ENCODE results near the gene GDF11.

The GDF11 gene

DNA sequence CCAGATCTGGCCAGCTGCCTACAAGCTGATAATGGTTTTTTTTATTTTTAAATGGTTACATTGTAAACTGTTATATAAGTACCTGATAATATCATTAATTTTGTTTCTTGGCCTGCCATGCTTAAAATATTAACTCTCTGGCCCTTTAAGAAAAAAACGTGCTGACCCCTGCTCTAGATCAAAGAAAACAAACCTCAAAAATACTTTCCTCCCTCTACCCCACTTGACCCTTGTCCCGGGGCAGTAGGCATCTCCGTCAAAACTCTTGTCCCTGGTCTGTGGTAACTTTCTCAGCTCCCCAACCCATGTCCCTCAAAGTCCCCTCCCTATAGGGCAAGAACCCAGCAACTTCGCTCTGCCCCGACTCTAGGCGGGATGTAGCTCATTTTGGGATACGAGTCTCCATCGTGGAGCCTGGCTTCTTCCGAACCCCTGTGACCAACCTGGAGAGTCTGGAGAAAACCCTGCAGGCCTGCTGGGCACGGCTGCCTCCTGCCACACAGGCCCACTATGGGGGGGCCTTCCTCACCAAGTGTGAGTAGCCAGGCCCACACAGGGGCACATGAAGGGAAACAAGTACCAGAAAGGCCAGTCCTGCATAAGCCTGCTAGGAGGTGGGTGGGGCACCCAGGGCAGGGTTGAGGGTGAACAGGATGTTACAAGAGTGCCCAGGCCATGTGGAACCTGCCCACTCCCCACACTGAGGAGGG lies 19.3 kb upstream of the GDF11 start:
- Histone ChIP-seq H3K36me3 (ENCODE audit: control insufficient read depth in 4 of 4, insufficient read depth in 4 of 4, low read length in 3 of 4) (peaks cover 3 to 49% (median 38%) of the 10 kb centered on the region in 4 experiments), H3K9me3 (ENCODE audit: control extremely low read depth in 1 of 5, control insufficient read depth in 4 of 5, insufficient read depth in 2 of 5, low read depth in 1 of 5, low read length in 4 of 5) (no peaks in the 10 kb centered on the region), H3K4me1 (ENCODE audit: control extremely low read depth in 1 of 4, control insufficient read depth in 4 of 4, insufficient read depth in 4 of 4, low read length in 3 of 4) (peaks cover 6 to 23% (median 17%) of the 10 kb centered on the region in 4 experiments), H3K4me3 (ENCODE audit: control insufficient read depth in 1 of 7, extremely low read depth in 1 of 7, insufficient read depth in 4 of 7, low read depth in 2 of 7, low read length in 6 of 7) (no peak overlapping the region), H3K27ac (ENCODE audit: insufficient read depth in 1 of 2, low read depth in 1 of 2, low read length in 2 of 2, poor library complexity in 1 of 2, severe bottlenecking in 2 of 2) (no peak overlapping the region), H3K27me3 (replicated peaks in 2 of 5; ENCODE audit: control insufficient read depth in 4 of 5, insufficient read depth in 5 of 5, low read length in 4 of 5) (no peaks in the 10 kb centered on the region)
- CTCF ChIA-PET: interaction anchor here (1.0 to 7.3 kb wide), 7 partner anchors 9 to 81 kb away, joined by 3 to 119 read pairs (median 3); a partner anchor contains a TSS
- DNase-seq: no peak
- POLR2A ChIA-PET: no interaction called here
- 91% methylated on average over 10 of the region's 10 CpGs for WGBS (ENCODE audit: insufficient coverage)

DNA sequence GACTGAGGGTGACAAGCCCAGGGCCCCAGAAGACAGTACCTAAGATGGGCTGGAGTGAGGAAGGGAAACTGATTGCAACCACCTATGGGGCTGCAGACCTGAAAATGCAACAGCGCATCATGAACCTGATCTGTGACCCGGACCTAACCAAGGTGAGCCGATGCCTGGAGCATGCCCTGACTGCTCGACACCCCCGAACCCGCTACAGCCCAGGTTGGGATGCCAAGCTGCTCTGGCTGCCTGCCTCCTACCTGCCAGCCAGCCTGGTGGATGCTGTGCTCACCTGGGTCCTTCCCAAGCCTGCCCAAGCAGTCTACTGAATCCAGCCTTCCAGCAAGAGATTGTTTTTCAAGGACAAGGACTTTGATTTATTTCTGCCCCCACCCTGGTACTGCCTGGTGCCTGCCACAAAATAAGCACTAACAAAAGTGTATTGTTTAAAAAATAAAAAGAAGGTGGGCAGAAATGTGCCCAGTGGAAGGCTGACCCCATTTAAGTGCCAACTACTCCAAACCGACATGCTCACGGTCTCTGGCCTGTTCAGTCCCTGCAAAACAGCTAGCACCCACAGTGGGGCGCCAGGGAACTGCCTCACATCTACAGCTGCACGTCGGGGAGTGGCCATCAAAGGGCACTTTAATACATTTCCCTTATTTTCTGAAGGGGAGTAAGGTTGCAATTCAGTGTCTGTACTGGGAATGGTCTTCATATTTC lies 18.5 kb upstream of the GDF11 start:
- Histone ChIP-seq H3K4me3 (ENCODE audit: control insufficient read depth in 1 of 7, extremely low read depth in 1 of 7, insufficient read depth in 4 of 7, low read depth in 2 of 7, low read length in 6 of 7) (no peak overlapping the region), H3K9me3 (ENCODE audit: control extremely low read depth in 1 of 5, control insufficient read depth in 4 of 5, insufficient read depth in 2 of 5, low read depth in 1 of 5, low read length in 4 of 5) (no peaks in the 10 kb centered on the region), H3K36me3 (ENCODE audit: control insufficient read depth in 4 of 4, insufficient read depth in 4 of 4, low read length in 3 of 4) (peaks cover 3 to 44% (median 33%) of the 10 kb centered on the region in 4 experiments), H3K27me3 (replicated peaks in 2 of 5; ENCODE audit: control insufficient read depth in 4 of 5, insufficient read depth in 5 of 5, low read length in 4 of 5) (no peaks in the 10 kb centered on the region), H3K27ac (ENCODE audit: insufficient read depth in 1 of 2, low read depth in 1 of 2, low read length in 2 of 2, poor library complexity in 1 of 2, severe bottlenecking in 2 of 2) (no peak overlapping the region), H3K4me1 (ENCODE audit: control extremely low read depth in 1 of 4, control insufficient read depth in 4 of 4, insufficient read depth in 4 of 4, low read length in 3 of 4) (peaks cover 6 to 27% (median 19%) of the 10 kb centered on the region in 4 experiments)
- 65% methylated on average over 11 of the region's 11 CpGs for WGBS (ENCODE audit: insufficient coverage)
- ChIA-PET CTCF (interaction anchor here (0.9 to 7.3 kb wide), 15 partner anchors 8 to 82 kb away, joined by 3 to 119 read pairs (median 3); partner anchors contain the start of gene BLOC1S1), POLR2A (interaction anchor here (0.7 to 1.3 kb wide), 3 partner anchors 13 to 305 kb away, joined by 3 to 9 read pairs (median 4); no protein-coding TSS in a partner anchor)
- peak; percentile 72 to 86 (median 85) for DNase-seq

DNA sequence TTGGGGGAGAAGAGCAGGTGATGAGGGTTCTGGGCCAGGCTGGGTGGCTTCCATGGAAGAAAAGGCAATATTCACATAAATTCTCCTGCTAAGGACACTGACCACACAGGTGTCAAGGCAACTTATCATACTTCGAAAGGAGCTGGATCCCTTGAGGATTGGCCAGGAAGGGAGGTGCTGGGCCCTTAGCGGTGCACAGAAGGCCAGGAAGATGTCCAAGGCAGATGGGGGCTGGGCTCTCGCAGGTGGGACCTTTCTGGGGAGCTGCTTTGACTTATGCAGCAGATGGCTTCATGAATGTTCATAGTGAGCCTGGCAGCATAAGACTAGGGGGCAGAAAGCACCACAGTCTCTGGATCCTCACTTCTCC lies 18.0 kb upstream of the GDF11 start:
- H3K4me3 ChIP-seq (ENCODE audit: control insufficient read depth in 1 of 7, extremely low read depth in 1 of 7, insufficient read depth in 4 of 7, low read depth in 2 of 7, low read length in 6 of 7): no peak overlapping the region
- H3K27ac ChIP-seq (ENCODE audit: insufficient read depth in 1 of 2, low read depth in 1 of 2, low read length in 2 of 2, poor library complexity in 1 of 2, severe bottlenecking in 2 of 2): no peak overlapping the region
- DNase-seq: no peak
- H3K27me3 ChIP-seq (replicated peaks in 2 of 5; ENCODE audit: control insufficient read depth in 4 of 5, insufficient read depth in 5 of 5, low read length in 4 of 5): no peaks in the 10 kb centered on the region
- ChIA-PET CTCF (interaction anchor here (0.9 to 7.3 kb wide), 11 partner anchors 9 to 76 kb away, joined by 3 to 119 read pairs (median 3); partner anchors contain the start of gene BLOC1S1), POLR2A (interaction anchor here (0.7 to 1.3 kb wide), 3 partner anchors 12 to 305 kb away, joined by 3 to 9 read pairs (median 4); no protein-coding TSS in a partner anchor)
- WGBS (ENCODE audit: insufficient coverage): 90% methylated on average over 2 of the region's 3 CpGs
- peaks cover 3 to 40% (median 28%) of the 10 kb centered on the region in 4 experiments for H3K36me3 ChIP-seq (ENCODE audit: control insufficient read depth in 4 of 4, insufficient read depth in 4 of 4, low read length in 3 of 4)
- peaks cover 6 to 32% (median 24%) of the 10 kb centered on the region in 4 experiments for H3K4me1 ChIP-seq (ENCODE audit: control extremely low read depth in 1 of 4, control insufficient read depth in 4 of 4, insufficient read depth in 4 of 4, low read length in 3 of 4)
- no peaks in the 10 kb centered on the region for H3K9me3 ChIP-seq (ENCODE audit: control extremely low read depth in 1 of 5, control insufficient read depth in 4 of 5, insufficient read depth in 2 of 5, low read depth in 1 of 5, low read length in 4 of 5)

DNA sequence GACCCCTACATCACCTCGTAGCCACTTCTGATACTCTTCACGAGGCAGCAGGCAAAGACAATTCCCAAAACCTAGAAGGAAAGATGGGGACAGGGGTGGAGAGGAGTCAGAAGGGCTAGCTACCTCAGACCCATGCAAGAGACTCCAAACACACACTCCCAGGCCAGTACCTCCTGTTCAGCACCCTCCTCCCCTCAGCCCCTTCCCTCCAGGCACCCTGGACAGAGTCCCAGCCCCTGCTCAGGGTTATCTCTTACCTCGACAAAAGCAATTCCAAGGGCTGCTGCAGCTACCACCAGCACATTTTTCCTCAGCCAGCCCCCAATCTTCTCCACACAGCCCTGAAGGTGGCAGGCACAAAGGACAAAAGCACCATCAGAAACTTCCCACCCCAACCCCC lies 17.4 kb upstream of the GDF11 start:
- POLR2A ChIA-PET: interaction anchor here (0.7 to 1.3 kb wide), 3 partner anchors 12 to 304 kb away, joined by 3 to 9 read pairs (median 4); no protein-coding TSS in a partner anchor

DNA sequence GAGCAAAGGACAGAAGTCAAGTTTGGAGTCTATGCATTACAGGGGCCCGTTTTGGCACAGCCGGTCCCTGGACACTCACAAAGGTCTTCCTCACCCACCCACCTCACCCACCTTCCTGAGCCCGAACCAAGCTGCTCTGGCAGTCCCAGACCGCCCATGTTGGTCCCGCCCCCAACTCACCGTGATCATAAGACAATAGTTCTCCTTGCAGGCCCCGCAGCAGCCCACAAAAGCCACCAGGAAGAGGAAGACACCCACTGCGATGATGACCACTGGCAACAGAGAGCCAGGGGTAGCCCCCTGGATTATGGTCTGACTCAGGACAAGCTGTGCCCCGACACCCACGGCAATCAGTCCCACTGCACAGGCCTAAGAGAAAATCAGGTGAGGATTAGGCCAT lies 16.0 kb upstream of the GDF11 start:
- peak overlapping the region in 1 of 2 experiments; percentile 86 for H3K27ac ChIP-seq (ENCODE audit: insufficient read depth in 1 of 2, low read depth in 1 of 2, low read length in 2 of 2, poor library complexity in 1 of 2, severe bottlenecking in 2 of 2)
- ChIA-PET CTCF (interaction anchor here (1.8 kb wide), 1 partner anchor 10 kb away, joined by 11 read pairs; no protein-coding TSS in a partner anchor), POLR2A (no interaction called here)
- 46% methylated on average over 7 of the region's 10 CpGs for WGBS (ENCODE audit: insufficient coverage)
- peaks cover 3 to 40% (median 23%) of the 10 kb centered on the region in 4 experiments for H3K36me3 ChIP-seq (ENCODE audit: control insufficient read depth in 4 of 4, insufficient read depth in 4 of 4, low read length in 3 of 4)
- peak overlapping the region in 3 of 7 experiments; percentile 70 to 88 (median 86) for H3K4me3 ChIP-seq (ENCODE audit: control insufficient read depth in 1 of 7, extremely low read depth in 1 of 7, insufficient read depth in 4 of 7, low read depth in 2 of 7, low read length in 6 of 7)
- peaks cover 12 to 46% (median 34%) of the 10 kb centered on the region in 4 experiments for H3K4me1 ChIP-seq (ENCODE audit: control extremely low read depth in 1 of 4, control insufficient read depth in 4 of 4, insufficient read depth in 4 of 4, low read length in 3 of 4)
- no peaks in the 10 kb centered on the region for H3K27me3 ChIP-seq (replicated peaks in 2 of 5; ENCODE audit: control insufficient read depth in 4 of 5, insufficient read depth in 5 of 5, low read length in 4 of 5)
- no peaks in the 10 kb centered on the region for H3K9me3 ChIP-seq (ENCODE audit: control extremely low read depth in 1 of 5, control insufficient read depth in 4 of 5, insufficient read depth in 2 of 5, low read depth in 1 of 5, low read length in 4 of 5)
- no peak for DNase-seq

More for the DNA sequence above, 17.4 kb upstream of the GDF11 start:
- Histone ChIP-seq H3K4me1 (ENCODE audit: control extremely low read depth in 1 of 4, control insufficient read depth in 4 of 4, insufficient read depth in 4 of 4, low read length in 3 of 4) (peaks cover 8 to 39% (median 31%) of the 10 kb centered on the region in 4 experiments), H3K36me3 (ENCODE audit: control insufficient read depth in 4 of 4, insufficient read depth in 4 of 4, low read length in 3 of 4) (peaks cover 3 to 40% (median 24%) of the 10 kb centered on the region in 4 experiments), H3K27me3 (replicated peaks in 2 of 5; ENCODE audit: control insufficient read depth in 4 of 5, insufficient read depth in 5 of 5, low read length in 4 of 5) (no peaks in the 10 kb centered on the region), H3K9me3 (ENCODE audit: control extremely low read depth in 1 of 5, control insufficient read depth in 4 of 5, insufficient read depth in 2 of 5, low read depth in 1 of 5, low read length in 4 of 5) (no peaks in the 10 kb centered on the region), H3K4me3 (ENCODE audit: control insufficient read depth in 1 of 7, extremely low read depth in 1 of 7, insufficient read depth in 4 of 7, low read depth in 2 of 7, low read length in 6 of 7) (no peak overlapping the region), H3K27ac (ENCODE audit: insufficient read depth in 1 of 2, low read depth in 1 of 2, low read length in 2 of 2, poor library complexity in 1 of 2, severe bottlenecking in 2 of 2) (no peak overlapping the region)
- 100% methylated on average over 1 of the region's 3 CpGs for WGBS (ENCODE audit: insufficient coverage)
- no peak for DNase-seq
- CTCF ChIA-PET: interaction anchor here (0.9 to 7.3 kb wide), 9 partner anchors 9 to 75 kb away, joined by 3 to 119 read pairs (median 4); partner anchors contain the start of gene BLOC1S1

DNA sequence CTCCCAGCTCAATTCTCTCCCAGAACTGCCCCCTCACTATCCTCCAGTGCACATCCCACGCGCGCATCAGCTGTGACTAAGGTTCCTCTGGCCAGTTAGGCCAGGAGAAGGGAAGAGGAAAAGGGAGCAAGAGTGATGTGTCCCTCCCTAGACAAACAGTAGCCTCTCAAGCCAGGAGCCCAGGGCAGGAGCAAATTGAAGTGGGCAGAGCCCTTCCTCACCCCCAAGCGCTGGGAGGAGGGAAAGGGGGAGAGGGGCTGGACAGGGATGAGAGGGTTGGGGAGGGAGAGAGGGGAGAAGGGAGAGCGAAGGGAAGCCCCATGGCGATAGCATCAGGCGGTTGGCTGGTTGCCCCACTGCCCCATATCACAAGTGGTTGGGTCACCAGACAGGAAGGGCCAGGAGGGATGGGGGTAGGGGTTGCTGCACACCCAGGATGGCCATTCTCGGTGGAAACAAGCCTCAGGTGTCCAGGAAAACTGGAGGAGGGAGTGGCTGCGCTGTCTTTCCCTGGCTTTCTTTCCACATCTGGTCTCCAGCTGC lies 15.2 kb upstream of the GDF11 start:
- ChIA-PET POLR2A (no interaction called here), CTCF (interaction anchor here (1.8 to 3.2 kb wide), 2 partner anchors 10 to 11 kb away, joined by 11 to 15 read pairs; partner anchors contain the start of gene BLOC1S1)
- Histone ChIP-seq H3K27ac (ENCODE audit: insufficient read depth in 1 of 2, low read depth in 1 of 2, low read length in 2 of 2, poor library complexity in 1 of 2, severe bottlenecking in 2 of 2) (peak overlapping the region; percentile 25 to 86), H3K4me1 (ENCODE audit: control extremely low read depth in 1 of 4, control insufficient read depth in 4 of 4, insufficient read depth in 4 of 4, low read length in 3 of 4) (peaks cover 12 to 46% (median 34%) of the 10 kb centered on the region in 4 experiments), H3K27me3 (replicated peaks in 2 of 5; ENCODE audit: control insufficient read depth in 4 of 5, insufficient read depth in 5 of 5, low read length in 4 of 5) (no peaks in the 10 kb centered on the region), H3K4me3 (ENCODE audit: control insufficient read depth in 1 of 7, extremely low read depth in 1 of 7, insufficient read depth in 4 of 7, low read depth in 2 of 7, low read length in 6 of 7) (peak overlapping the region; percentile 57 to 88 (median 71)), H3K9me3 (ENCODE audit: control extremely low read depth in 1 of 5, control insufficient read depth in 4 of 5, insufficient read depth in 2 of 5, low read depth in 1 of 5, low read length in 4 of 5) (no peaks in the 10 kb centered on the region), H3K36me3 (ENCODE audit: control insufficient read depth in 4 of 4, insufficient read depth in 4 of 4, low read length in 3 of 4) (peaks cover 3 to 40% (median 23%) of the 10 kb centered on the region in 4 experiments)
- 10% methylated on average over 4 of the region's 9 CpGs for WGBS (ENCODE audit: insufficient coverage)
- no peak for DNase-seq

All from common myeloid progenitor, CD34-positive (primary cell).